Mucosa of stomach (tissue), 1 donor: Measurements from ENCODE around the gene DTX3.

Source experiments
- H3K27me3 ChIP-seq: one replicate; pipeline ENCODE4 v1.7.0; 2013; ENCODE audit warnings: mild to moderate bottlenecking, low read length; ENCODE audit not compliant: control insufficient read depth, insufficient read depth
- H3K36me3 ChIP-seq: one replicate; pipeline ENCODE4 v1.7.0; 2013; ENCODE audit warnings: low read length; ENCODE audit not compliant: control insufficient read depth, insufficient read depth
- H3K4me1 ChIP-seq: one replicate; pipeline ENCODE4 v1.7.0; 2013; ENCODE audit warnings: mild to moderate bottlenecking, low read length; ENCODE audit not compliant: control insufficient read depth, insufficient read depth
- H3K4me3 ChIP-seq: one replicate; pipeline ENCODE4 v1.7.0; 2013; ENCODE audit warnings: low read length
- H3K9ac ChIP-seq: one replicate; pipeline ENCODE4 v1.7.0; 2013; ENCODE audit warnings: mild to moderate bottlenecking, low read length, moderate library complexity
- H3K9me3 ChIP-seq: one replicate; pipeline ENCODE4 v1.7.0; 2013; ENCODE audit warnings: mild to moderate bottlenecking, low read length, moderate library complexity; ENCODE audit not compliant: control insufficient read depth
- donor health status: Pancreatic carcinoma.

The DTX3 gene

GRCh38 chr12:57618966-57619433, 14.4 kb downstream of the DTX3 start:
- Histone ChIP-seq H3K4me1 (peaks cover 25% of the 10 kb centered on the region), H3K27me3 (peaks cover 90% of the 10 kb centered on the region), H3K9ac (no peak overlapping the region), H3K9me3 (no peaks in the 10 kb centered on the region), H3K4me3 (no peak overlapping the region), H3K36me3 (no peaks in the 10 kb centered on the region)

GRCh38 chr12:57619434-57620244, 15.0 kb downstream of the DTX3 start:
- peaks cover 91% of the 10 kb centered on the region for H3K27me3 ChIP-seq
- H3K36me3 ChIP-seq, result no peaks in the 10 kb centered on the region
- no peak overlapping the region for H3K4me3 ChIP-seq
- no peak overlapping the region for H3K9ac ChIP-seq
- H3K4me1 ChIP-seq, result peaks cover 25% of the 10 kb centered on the region
- no peaks in the 10 kb centered on the region for H3K9me3 ChIP-seq

GRCh38 chr12:57620245-57620935, 15.8 kb downstream of the DTX3 start:
- Histone ChIP-seq H3K9ac (no peak overlapping the region), H3K9me3 (no peaks in the 10 kb centered on the region), H3K4me1 (peaks cover 25% of the 10 kb centered on the region), H3K36me3 (no peaks in the 10 kb centered on the region), H3K27me3 (peaks cover 91% of the 10 kb centered on the region), H3K4me3 (no peak overlapping the region)

GRCh38 chr12:57620936-57621496, 16.4 kb downstream of the DTX3 start:
- H3K9ac ChIP-seq, result peak overlapping the region; percentile 6
- no peaks in the 10 kb centered on the region for H3K36me3 ChIP-seq
- peaks cover 25% of the 10 kb centered on the region for H3K4me1 ChIP-seq
- H3K9me3 ChIP-seq, result no peaks in the 10 kb centered on the region
- peaks cover 96% of the 10 kb centered on the region for H3K27me3 ChIP-seq
- H3K4me3 ChIP-seq, result peak overlapping the region; percentile 15

- peaks cover 97% of the 10 kb centered on the region for H3K27me3 ChIP-seq
- H3K4me3 ChIP-seq, result peak overlapping the region; percentile 15
- peak overlapping the region; percentile 6 for H3K9ac ChIP-seq
- H3K9me3 ChIP-seq, result no peaks in the 10 kb centered on the region
- H3K36me3 ChIP-seq, result no peaks in the 10 kb centered on the region
- peaks cover 25% of the 10 kb centered on the region for H3K4me1 ChIP-seq
These were observed 17.1 kb downstream of the DTX3 start for GRCh38 chr12:57621497-57622292.

GRCh38 chr12:57622293-57623245, 17.9 kb downstream of the DTX3 start:
- peaks cover 98% of the 10 kb centered on the region for H3K27me3 ChIP-seq

GRCh38 chr12:57623385-57623784, 18.8 kb downstream of the DTX3 start:
- H3K9ac ChIP-seq, result no peak overlapping the region

More at GRCh38 chr12:57622293-57623245, 17.9 kb downstream of the DTX3 start:
- H3K4me1 ChIP-seq, result peaks cover 25% of the 10 kb centered on the region
- H3K36me3 ChIP-seq, result no peaks in the 10 kb centered on the region
- H3K9ac ChIP-seq, result no peak overlapping the region
- no peaks in the 10 kb centered on the region for H3K9me3 ChIP-seq
- H3K4me3 ChIP-seq, result no peak overlapping the region

GRCh38 chr12:57623811-57624390, 19.3 kb downstream of the DTX3 start:
- Histone ChIP-seq H3K4me1 (peaks cover 30% of the 10 kb centered on the region), H3K27me3 (peaks cover 98% of the 10 kb centered on the region), H3K9me3 (no peaks in the 10 kb centered on the region), H3K4me3 (no peak overlapping the region), H3K9ac (no peak overlapping the region), H3K36me3 (no peaks in the 10 kb centered on the region)

More at GRCh38 chr12:57623385-57623784, 18.8 kb downstream of the DTX3 start:
- Histone ChIP-seq H3K36me3 (no peaks in the 10 kb centered on the region), H3K9me3 (no peaks in the 10 kb centered on the region), H3K27me3 (peaks cover 98% of the 10 kb centered on the region), H3K4me1 (peaks cover 30% of the 10 kb centered on the region), H3K4me3 (no peak overlapping the region)

GRCh38 chr12:57624441-57625220, 20.0 kb downstream of the DTX3 start:
- Histone ChIP-seq H3K27me3 (peaks cover 95% of the 10 kb centered on the region), H3K9me3 (no peaks in the 10 kb centered on the region), H3K4me3 (no peak overlapping the region), H3K9ac (no peak overlapping the region), H3K4me1 (peaks cover 25% of the 10 kb centered on the region), H3K36me3 (no peaks in the 10 kb centered on the region)
